Loucy (cell line): ENCODE measurements around the gene CELF5.

Source experiments
- H2AFZ ChIP-seq: fragments of 200-600 bp; sonication (generic); 2 replicates; pipeline ENCODE4 v1.6.0; 2016; ENCODE audit warnings: antibody characterized with exemption, mild to moderate bottlenecking, low read length, moderate library complexity
- H3F3A ChIP-seq: fragments of 200-600 bp; 2 replicates; pipeline ENCODE4 v1.6.0; 2016; ENCODE audit warnings: antibody characterized with exemption, low read depth, mild to moderate bottlenecking
- H3K27me3 ChIP-seq: fragments of 200-600 bp; sonication (generic); 2 replicates; pipeline ENCODE4 v1.6.1; 2014; ENCODE audit warnings: low read length, mild to moderate bottlenecking; ENCODE audit not compliant: insufficient read depth, poor library complexity, severe bottlenecking
- H3K36me3 ChIP-seq: fragments of 200-600 bp; sonication (generic); 2 replicates; pipeline ENCODE4 v1.6.1; 2016; ENCODE audit warnings: low read length; ENCODE audit not compliant: insufficient read depth
- H3K4me1 ChIP-seq: fragments of 200-600 bp; sonication (generic); 2 replicates; pipeline ENCODE4 v1.5.1; 2014; ENCODE audit warnings: low read length, mild to moderate bottlenecking; ENCODE audit not compliant: insufficient read depth, poor library complexity, severe bottlenecking
- H3K4me2 ChIP-seq: fragments of 200-600 bp; sonication (generic); 2 replicates; pipeline ENCODE4 v1.6.0; 2014; ENCODE audit warnings: antibody characterized with exemption, low read length, low read depth, mild to moderate bottlenecking; ENCODE audit not compliant: poor library complexity, severe bottlenecking
- H3K4me3 ChIP-seq: fragments of 200-600 bp; sonication (generic); 2 replicates; pipeline ENCODE4 v1.5.1; 2014; ENCODE audit warnings: low read length, mild to moderate bottlenecking, mixed read lengths; ENCODE audit not compliant: poor library complexity, severe bottlenecking
- H3K79me2 ChIP-seq: fragments of 200-600 bp; sonication (generic); 2 replicates; pipeline ENCODE4 v1.6.1; 2014; ENCODE audit warnings: low read length; ENCODE audit not compliant: insufficient read depth
- H3K9ac ChIP-seq: fragments of 200-600 bp; sonication (generic); 2 replicates; pipeline ENCODE4 v1.6.0; 2014; ENCODE audit warnings: mild to moderate bottlenecking, low read depth, low read length, moderate library complexity; ENCODE audit not compliant: poor library complexity, severe bottlenecking
- H3K9me2 ChIP-seq: fragments of 200-600 bp; sonication (generic); replicated peaks from 2 replicates; pipeline ENCODE4 v1.6.1; 2016; ENCODE audit warnings: low read depth, low read length, mixed read lengths
- H3K9me3 ChIP-seq: fragments of 200-600 bp; sonication (generic); 2 replicates; pipeline ENCODE4 v1.6.1; 2014; ENCODE audit warnings: mild to moderate bottlenecking, antibody characterized with exemption, low read length, low read depth; ENCODE audit not compliant: insufficient read depth
- H4K20me1 ChIP-seq: fragments of 200-600 bp; sonication (generic); 2 replicates; pipeline ENCODE4 v1.6.0; 2014; ENCODE audit warnings: antibody characterized with exemption, low read length, mild to moderate bottlenecking; ENCODE audit not compliant: insufficient read depth, poor library complexity, severe bottlenecking
- CTCF ChIP-seq: fragments of 200-600 bp; sonication (generic); conservative IDR thresholded peaks from 2 replicates; pipeline ENCODE4 v1.5.1; 2014; ENCODE audit warnings: mild to moderate bottlenecking, antibody characterized with exemption, low read length
- EZH2phosphoT487 ChIP-seq: fragments of 200-600 bp; IDR thresholded peaks from 2 replicates; pipeline ENCODE4 v1.6.1; 2018; ENCODE audit warnings: antibody characterized with exemption, mild to moderate bottlenecking, moderate library complexity, borderline replicate concordance

The CELF5 gene

GRCh38 chr19:3188627-3189596 is 35.5 kb upstream of the CELF5 start:
- peaks cover 68% of the 10 kb centered on the region for H3K79me2 ChIP-seq
- H3K4me1 ChIP-seq, result peaks cover 26% of the 10 kb centered on the region
- no peaks in the 10 kb centered on the region for H3K27me3 ChIP-seq
- no peaks in the 10 kb centered on the region for H3K9me3 ChIP-seq
- TF ChIP-seq CTCF (no peak), EZH2phosphoT487 (no peak)
- H3K36me3 ChIP-seq, result no peaks in the 10 kb centered on the region; the same call in 1 of the 2 replicates
- H3K4me2 ChIP-seq, result peak overlapping the region; percentile 100
- no peaks in the 10 kb centered on the region for H3F3A ChIP-seq
- peaks cover 34% of the 10 kb centered on the region for H4K20me1 ChIP-seq
- H2AFZ ChIP-seq, result no peak overlapping the region
- H3K9ac ChIP-seq, result peak overlapping the region; percentile 82
- no peaks in the 10 kb centered on the region for H3K9me2 ChIP-seq
- peak overlapping the region; percentile 29 for H3K4me3 ChIP-seq

GRCh38 chr19:3189702-3190469 is 34.6 kb upstream of the CELF5 start:
- no peak for TF ChIP-seq EZH2phosphoT487
- no peak for TF ChIP-seq CTCF
- Histone ChIP-seq H3K9me2 (no peaks in the 10 kb centered on the region), H3K9ac (no peak overlapping the region), H3F3A (no peaks in the 10 kb centered on the region), H3K4me2 (peak overlapping the region; percentile 100), H3K4me1 (peaks cover 26% of the 10 kb centered on the region), H4K20me1 (peaks cover 25% of the 10 kb centered on the region), H3K9me3 (no peaks in the 10 kb centered on the region), H3K4me3 (no peak overlapping the region), H3K36me3 (no peaks in the 10 kb centered on the region; the same call in 1 of the 2 replicates), H2AFZ (no peak overlapping the region), H3K79me2 (peaks cover 60% of the 10 kb centered on the region), H3K27me3 (no peaks in the 10 kb centered on the region)

- Histone ChIP-seq H3K4me2 (no peak overlapping the region), H4K20me1 (peaks cover 24% of the 10 kb centered on the region), H3K4me1 (peaks cover 26% of the 10 kb centered on the region), H3K9ac (no peak overlapping the region), H2AFZ (no peak overlapping the region), H3K79me2 (peaks cover 60% of the 10 kb centered on the region), H3F3A (no peaks in the 10 kb centered on the region), H3K27me3 (no peaks in the 10 kb centered on the region), H3K36me3 (no peaks in the 10 kb centered on the region; the same call in 1 of the 2 replicates), H3K9me3 (no peaks in the 10 kb centered on the region), H3K4me3 (no peak overlapping the region), H3K9me2 (no peaks in the 10 kb centered on the region)
- TF ChIP-seq CTCF (no peak), EZH2phosphoT487 (no peak)
These were observed 34.0 kb upstream of the CELF5 start for GRCh38 chr19:3190470-3190770.
